ENCODE results near the gene FHIT.

FHIT gene

DNA sequence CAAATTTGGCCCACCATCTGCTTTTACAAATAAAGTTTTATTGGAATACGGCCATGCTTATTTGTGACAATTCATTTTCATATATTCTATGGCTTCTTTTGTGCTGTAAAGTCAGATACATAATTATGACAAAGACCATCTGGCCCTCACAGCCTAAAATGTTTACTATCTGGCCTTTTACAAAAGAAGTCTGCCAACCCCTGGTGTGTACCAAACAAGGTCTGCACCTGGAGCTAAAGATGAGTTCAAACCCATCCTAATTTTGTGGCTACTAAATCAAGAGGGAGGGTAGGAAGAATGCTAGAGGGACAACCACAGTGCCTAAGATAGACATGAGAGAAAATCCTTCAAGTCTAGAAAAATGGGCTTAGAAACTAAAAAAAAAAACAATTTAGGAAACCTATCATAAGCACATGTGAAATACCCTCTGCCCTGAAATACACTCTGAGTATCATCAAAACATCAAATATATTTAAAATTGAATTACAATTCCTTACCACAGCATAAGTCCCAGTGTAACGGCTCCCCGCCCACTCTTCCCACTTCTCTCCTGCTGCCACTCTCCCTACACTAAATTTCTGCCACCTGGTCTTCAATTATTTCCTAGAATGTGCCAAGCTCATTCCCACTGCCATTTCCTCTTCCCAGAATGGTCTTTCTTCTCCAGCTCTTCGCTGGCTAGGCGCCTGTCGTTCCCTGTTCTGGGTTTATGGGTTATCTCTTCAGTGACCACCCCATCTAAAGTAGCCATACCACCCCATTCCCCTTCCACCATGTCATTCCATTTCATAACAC is 1250.7 kb downstream of the FHIT start:
- no peak for DNase-seq

DNA sequence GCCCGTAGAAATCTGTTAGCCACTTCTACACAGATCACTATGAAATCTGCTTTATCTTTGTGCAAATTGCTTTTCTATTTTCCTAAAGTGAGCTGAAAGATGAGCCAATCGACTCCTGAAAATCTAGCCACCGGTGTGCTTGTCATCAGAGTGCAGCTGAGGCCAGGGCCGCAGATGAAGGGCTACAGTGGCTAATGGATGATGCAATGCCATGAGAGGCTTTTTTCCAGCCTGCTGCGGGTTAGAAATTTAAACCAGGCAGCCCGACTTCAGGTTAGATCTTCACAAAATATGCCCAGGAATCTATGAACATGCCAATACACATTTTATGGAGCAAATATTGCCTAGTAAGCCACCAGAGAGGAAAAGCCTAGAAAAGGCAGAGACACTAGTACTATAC is 1253.2 kb downstream of the FHIT start:
- DNase-seq, result peak; percentile 14

DNA sequence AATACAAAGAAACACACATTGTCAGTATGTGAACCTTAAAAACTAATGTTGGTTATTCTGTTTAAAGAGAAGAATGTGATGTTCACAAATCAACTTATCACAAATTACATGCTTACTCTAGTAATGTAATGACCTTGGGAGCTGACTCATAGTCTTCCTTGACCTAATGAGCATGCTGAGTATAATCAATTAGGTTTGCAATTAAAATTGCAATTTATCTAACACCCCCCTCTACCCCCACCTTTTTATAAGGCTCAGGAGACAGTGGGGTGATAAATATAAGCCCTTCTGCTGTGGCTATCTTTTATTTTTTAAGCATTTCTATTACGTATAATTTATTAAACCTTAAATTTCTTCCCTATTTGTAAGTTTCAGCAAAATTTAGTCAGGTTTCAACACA is 1253.7 kb downstream of the FHIT start:
- DNase-seq, result no peak

DNA sequence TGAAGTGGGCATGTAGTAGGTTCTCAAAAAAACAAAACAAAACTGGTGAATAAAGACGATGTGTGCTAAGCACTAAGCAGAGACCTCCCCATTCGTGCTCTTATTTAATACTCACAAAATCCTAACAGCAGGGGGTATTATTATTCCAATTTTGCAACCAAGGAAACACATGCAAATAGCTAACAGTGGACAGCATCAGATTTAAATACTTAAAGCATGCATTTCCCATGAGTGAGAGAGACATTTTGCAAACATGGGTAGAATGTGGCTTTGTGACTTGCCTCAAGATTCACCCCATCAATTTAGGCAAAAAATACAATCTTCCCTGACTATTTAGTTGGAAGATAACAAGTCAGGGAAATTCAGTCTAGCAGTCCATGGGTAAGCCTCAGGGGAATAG is 1255.2 kb downstream of the FHIT start:
- DNase-seq, result no peak

DNA sequence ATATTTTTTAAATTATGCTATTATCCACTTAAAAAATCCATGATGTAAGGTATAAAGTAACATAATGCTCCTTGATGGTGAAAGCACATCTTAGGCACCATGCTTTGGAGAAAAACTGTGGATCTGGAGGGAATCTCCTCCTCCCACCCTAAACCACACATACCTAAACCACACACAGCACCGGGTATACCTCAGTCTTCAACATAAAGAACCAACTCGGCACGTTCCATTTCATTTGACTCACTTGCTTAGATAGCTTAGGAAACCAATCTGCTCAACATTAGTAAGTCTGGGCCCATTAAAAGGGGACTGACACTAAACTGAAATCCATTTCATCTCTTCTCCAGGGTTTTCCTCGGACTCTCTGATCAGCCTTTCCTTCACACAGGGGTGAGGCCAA is 1255.7 kb downstream of the FHIT start:
- no peak for DNase-seq

DNA sequence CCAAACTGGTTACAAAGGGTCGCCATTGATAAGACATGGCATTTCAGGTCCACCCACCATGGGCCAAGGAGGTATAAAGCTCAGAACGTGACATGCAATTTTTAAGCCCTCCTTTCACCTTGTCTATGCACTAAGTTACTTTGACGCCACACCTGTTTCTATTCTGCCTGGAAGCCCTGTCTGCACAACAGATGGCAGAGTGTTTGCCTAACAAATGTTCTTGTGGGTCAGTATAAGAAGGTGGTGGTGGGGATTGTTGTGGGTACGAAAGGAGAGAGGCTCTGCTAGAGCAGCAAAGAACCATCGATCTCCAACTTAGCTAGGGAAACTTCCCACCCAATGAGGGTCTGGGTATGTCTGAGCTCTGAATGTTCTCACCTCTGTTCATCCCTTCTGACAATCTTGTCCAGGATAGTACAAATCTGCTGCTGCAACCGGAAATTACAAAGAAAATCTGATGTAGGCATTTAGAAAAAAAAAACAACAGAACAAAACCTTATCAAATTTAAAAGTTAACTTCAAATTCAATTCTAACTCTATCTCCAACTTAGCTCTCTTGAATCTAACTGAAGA is 1256.4 kb downstream of the FHIT start:
- DNase-seq, result no peak

DNA sequence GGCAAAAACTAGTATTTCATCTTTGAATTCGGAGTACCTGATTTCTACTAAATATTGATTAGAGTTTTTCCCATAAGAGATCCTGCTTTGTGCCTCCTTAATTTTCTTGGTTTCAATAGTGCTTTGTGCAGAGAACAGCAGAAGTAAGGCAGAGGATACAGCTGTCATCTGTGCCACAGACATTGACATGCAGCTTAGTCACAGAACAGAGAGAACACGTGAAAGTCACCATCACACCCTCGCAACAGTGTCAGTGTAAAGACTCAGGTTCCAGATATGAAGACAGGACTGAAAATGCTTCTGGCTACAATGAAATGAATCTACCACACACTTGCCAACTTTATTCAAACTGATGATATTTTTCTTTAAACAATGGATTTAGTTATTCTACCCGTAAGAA is 1258.7 kb downstream of the FHIT start:
- DNase-seq, result no peak

DNA sequence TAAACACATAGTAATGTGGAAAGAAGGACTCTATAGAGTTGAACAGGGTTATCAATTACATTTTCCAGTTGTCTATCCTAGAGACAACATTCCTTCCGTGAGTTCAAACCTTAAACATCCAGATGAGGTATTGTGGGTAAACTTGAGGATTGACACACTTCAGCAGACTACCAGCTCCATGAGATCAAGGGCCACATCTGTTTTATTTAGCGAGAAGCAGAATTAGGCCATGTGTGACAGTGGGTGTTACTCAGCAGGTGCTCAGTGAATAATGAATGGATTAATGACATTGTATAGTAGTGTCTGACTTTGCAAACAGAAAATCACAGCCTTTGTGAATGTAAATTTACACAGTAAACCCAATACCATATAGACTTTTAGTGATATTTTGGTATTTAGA is 1260.3 kb downstream of the FHIT start:
- no peak for DNase-seq

DNA sequence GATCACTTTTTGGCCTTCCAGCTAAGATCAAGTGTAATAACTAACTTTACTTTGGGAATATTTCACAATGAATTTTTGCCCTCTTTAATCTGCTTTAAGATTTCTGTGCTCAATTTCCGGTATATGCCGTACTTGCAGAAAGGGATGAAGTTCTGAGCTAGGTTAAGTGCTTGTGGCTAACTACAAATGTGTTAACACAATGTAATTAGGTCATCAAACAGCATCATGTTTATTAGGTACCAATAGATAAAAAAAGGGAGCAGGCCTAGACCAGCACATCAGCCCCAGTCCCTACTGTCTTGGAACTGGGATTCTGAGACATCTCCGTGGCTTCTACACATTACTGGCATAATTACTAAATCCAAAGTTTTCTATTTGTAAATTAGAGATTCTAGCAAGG is 1268.7 kb downstream of the FHIT start:
- no peak for DNase-seq

DNA sequence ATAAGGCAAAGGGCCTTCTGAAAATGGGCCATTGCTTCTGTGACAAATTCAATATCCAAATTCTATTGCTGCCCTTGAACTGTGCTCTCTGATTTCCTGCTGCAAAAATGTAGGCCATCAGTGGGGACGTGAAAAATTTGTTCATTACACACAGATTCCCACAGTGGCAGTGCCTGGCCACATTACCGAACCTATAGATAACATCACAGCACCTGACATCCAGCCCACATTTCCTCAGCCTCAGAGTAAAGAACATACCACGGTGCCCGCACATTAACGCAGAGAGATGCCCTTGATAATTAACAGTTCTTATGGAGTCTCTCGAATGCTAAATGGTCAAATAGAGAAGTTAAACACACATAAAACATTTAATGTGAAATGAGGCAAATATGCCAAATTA is 1269.9 kb downstream of the FHIT start:
- no peak for DNase-seq

DNA sequence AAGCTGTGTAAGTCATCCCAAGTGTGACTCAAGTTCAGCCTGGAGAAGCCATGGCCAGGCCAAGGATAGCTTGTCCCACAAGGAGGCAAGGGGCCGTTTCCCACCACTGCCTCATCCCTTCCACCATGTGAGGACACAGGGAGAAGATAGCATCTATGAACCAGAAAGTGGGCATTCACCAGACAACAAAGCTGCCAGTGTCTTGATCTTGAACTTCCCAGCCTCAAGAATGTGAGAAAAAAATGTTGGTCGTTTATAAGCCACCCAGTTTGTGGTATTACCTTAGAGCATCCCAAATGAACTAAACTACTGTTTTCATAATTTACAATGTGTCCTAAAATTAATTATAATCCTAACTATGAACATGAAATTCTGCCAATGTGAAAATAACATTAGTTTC is 1270.7 kb downstream of the FHIT start:
- DNase-seq, result no peak

DNA sequence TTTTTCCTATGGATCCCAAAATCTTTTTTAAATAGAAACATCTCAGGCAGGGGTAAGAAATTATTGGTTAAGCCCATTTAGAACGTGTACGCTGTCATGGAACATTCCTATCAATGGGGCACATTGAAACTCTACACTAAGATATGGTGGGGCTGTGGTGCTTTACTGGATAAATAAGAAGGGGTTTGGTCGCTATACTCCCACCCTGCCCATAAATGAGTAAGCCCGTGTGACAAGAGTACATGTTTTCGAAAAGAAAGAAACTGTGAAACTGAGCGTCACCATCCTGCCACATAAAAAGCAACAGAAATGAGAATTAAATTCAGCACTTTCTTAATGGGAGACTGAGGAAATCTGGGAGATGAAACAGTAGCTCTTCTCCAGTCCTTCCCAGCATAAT is 1271.7 kb downstream of the FHIT start:
- no peak for DNase-seq

DNA sequence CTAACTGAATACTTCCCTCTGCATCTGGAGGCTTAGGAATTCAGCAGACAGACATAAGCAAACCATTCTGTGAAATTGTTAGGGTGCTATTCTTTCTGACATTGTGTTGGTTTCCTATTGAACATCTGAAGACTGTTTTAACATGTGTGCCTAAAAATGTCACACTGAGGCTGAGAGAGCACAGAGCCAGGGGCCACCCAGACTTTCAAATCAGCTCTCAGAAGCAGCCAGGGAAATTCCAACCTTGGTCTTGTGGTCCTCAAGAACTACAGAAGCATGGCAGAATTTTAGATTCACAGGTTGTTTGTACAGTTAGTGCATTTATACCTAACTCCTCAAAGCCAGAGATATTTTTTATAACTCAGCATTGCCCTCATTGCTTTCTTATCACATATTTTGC is 1272.3 kb downstream of the FHIT start:
- no peak for DNase-seq

DNA sequence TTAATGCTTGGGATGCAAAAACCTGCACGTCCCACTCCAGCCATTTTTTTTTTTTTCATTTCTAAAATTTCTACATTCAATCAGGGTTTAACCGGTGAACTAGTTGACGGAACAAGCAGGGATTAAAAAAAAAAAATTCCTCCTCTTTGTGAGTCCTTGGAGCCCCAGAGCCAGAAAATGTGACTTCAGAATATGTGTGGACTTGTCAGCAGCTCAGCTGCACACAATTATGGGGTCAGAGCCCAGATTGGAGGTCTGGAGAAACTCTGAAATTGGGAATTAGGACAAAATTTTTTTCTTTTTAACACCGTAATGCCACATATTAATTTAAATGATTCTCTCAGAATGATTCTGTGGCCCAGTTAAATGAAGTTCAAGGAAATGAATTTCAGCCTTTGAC is 1280.5 kb downstream of the FHIT start:
- no peak for DNase-seq

DNA sequence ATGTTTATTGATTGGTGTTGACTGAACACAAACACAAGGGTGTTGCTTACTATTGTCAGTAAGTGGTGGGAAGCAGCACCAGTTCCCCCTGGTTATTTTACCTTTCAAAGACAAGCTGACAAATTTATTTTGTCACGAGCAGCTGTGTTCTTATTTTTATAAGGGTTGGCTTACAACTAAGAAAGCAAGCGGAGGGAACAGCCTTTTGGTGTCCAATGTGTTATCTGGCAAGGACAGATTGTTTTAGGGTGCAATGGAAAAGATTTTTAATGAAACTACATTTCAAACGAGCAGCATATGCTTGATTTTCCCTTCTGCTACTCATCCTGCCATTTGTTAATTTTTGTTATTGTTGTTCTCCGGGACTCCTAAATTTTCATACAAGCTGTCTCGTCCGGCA is 1280.9 kb downstream of the FHIT start:
- DNase-seq, result no peak

DNA sequence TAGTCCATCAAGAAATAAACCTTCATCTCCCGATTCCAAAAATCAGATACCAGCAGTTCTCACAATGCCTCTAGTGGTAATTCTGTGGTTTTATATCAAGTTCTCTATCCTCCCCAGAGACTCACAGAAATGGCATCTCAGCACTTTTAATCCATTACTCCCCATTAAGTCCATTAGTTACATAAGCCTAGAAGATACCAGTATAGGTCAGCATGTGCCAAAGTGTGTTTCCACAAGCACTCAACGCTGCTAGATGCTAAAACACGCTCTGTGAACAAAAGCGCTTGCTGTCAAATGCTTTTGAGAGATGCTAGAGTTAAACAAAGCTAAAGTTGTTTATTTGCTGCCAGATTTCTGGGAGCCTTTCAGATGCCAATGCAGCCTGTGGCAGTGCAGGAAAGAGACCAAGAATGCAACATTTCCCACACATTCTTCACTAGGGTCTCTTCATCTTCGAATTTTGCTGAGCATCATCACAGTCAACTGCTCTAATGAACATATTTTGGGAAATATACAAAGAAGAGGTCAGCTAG is 1282.7 kb downstream of the FHIT start:
- DNase-seq, result peak; percentile 33

DNA sequence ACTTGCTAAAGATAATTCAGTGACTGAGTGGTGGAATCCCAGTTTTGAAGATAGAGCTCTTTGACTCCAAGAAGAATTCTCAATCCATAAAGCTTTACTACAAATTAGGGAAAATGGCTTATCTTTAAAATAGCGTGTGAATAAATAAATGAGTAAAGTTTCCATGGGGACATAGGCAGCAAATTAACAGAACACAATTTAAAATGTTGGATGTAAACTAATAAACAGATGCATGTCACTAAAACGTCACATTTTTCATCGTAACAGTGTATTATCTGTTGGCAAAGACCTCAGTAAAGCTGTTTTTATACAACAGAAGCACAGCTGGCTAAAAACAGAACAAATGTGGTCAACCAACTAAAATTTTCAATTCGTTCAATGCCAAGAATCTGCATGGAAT is 1287.6 kb downstream of the FHIT start:
- no peak for DNase-seq

DNA sequence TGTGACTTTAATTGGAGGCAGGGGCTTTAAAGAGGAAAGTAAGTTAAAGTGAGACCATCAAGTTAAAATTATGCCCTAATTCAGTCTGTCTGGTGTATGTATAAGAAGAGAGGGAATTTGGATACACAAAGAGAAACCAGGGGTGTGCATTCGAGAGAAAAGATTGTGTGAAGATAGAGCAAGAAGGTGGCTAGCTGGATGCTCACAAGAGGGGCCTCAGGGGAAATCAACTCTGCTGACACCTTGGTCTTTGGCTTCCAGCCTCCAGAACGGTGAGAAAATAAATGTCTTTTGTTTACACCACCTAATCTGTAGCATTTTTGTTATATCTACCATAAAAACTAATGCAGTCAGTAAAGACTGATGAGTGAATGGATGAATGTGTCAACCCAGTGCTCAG is 1294.1 kb downstream of the FHIT start:
- no peak for DNase-seq

DNA sequence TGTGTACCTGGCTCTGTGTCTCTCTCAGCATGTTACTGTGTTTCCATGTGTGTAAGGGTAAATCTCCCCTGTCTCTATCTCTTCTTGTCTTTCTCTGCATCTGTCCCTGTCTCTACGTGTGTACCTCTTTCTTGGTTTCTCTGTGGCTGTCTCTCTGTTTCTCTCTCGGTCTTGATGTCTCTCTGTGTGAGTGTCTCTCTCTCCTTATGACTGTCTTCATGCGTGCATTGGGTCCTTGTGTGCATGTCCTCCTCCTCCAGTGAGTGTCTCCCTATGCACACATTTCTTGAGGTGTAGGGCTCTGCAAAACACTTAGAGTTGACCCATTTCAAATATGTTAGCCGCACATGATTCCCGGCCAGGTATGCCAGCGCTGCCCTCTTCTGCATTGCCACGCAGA is 1298.1 kb downstream of the FHIT start:
- no peak for DNase-seq

DNA sequence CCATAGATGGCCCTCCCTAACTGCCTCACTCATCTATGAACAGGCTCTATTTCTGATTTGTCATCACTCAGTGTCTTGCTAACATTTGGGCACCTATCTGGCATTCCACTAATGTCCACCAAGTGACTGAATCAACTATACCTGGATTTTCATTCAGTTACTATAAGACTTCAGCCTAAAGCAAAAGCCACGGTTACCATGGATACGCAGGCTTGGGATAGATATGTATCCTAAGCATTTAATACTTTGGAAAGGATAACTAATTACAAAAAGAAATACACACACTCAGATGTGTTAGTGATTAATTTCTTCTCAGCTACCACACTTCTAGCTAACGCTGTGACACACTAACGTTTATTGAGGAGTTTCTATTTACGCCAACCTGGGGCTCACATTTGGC is 1301.9 kb downstream of the FHIT start:
- no peak for DNase-seq

DNA sequence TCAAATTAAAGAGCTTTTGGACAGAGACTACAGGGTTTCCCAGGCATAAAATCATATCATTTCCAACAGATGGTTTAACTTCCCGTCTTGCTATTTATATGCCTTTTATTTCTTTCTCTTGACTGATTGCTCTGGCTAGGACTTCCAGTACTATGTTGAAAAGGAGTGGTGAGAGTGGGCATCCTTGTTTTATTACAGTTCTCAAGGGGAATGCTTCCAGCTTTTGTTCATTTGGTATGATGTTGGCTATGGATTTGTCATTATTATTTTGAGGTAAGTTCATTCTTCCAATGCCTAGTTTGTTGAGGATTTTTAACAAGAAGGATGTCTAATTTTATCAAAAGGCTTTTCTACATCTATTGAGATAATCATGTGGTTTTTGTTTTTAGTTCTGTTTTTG is 1304.9 kb downstream of the FHIT start:
- DNase-seq, result no peak

DNA sequence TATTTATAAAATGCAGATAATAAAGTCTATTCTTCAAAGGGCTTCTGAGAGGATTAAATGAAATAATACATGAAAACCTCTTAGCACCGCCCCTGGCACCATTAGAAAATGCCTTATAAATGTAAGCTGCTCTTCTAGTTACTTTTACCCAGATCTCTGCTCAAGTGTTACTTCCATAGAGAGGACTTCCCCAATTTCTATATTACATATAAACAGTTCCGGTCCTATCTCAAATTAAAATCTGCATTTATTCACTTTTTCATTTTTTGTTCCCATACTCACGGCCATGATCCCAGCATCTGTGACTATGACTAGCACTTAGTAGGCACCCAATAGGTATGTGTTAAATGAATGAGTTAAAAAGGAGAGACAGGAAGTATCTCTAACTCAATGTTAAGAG is 1310.5 kb downstream of the FHIT start:
- no peak for DNase-seq

DNA sequence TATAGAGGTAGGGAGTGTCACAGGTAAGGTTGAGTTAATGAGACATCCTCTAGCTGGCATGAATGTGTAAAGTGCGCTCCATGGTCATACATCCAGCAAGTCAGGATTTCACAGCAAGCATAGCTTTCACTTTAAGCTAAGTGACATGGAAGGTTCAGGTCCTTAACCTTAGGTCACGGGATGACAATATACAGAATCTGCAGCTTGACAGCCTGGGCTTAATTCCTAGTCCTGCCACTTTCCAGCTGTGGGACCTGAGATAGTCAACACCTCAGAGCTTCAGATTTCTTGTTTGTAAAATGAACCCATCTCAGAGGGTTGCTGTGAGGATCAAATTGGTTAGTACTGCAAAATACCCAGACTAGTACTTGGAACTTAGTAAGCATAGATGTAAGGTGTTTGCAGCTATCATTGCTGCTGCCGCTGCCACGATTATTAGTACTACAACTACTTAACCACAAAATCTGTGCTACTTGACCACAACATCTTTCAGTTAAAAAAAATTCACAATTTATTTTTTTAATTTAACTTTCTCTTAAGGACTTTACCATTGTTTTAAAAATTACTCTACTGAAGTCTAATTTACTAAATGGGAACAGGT is 1311.3 kb downstream of the FHIT start:
- DNase-seq, result no peak

DNA sequence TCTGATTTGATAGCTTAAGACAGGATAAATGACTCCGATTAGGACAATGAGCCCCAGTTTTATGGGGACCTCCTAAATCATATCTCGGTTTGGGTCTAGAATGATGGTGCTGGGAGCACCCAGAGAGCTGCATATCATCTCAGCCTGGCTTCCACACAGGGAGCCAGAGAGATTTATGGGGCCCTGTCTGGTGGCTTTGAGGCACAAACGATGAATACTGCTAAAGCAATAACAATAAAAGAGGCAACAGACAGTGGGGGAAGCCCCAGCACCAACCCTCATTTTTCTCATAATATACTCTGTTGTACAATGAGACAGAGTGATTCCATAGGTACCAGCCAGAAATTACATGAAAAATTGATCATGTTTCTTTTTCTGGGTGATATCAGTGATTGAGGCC is 1312.4 kb downstream of the FHIT start:
- DNase-seq, result no peak

DNA sequence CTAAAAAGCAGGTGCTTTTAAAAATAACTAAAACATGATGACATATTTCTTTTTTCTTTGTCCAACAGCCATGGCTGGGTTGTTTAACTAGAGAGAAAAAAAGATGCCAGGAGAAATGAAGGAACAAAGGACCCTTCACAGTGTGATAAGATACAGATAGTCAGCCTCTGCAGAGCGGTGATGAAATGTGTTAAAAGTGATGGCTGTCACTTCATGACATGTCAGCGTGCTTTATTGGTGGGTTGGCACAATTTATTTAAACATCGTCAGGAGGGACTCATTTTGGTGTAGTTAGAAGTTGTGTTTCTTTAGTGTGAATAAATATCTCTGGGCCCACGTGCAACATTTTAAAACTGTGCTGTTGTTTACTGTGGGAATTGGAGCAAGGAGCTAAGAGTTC is 1314.1 kb downstream of the FHIT start:
- no peak for DNase-seq

Data from NCI-H2107 (cell line).